Liver (tissue), 3 donors: ENCODE results near the gene BFSP2.

Experiments
- ATF3 ChIP-seq: IDR thresholded peaks from 2 replicates; pipeline ENCODE4 v1.6.1; 2016; ENCODE audit warnings: antibody characterized with exemption
- HNF4A ChIP-seq, 2 donors: conservative IDR thresholded peaks; 2 replicates each; pipeline ENCODE4 v1.6.1; 2016; ENCODE audit warnings: antibody characterized with exemption in 2 of 2, mild to moderate bottlenecking in 2 of 2
- JUND ChIP-seq, 2 donors: IDR thresholded peaks; 2 replicates each; pipeline ENCODE4 v1.6.1; 2016; ENCODE audit warnings: antibody characterized with exemption in 2 of 2
- MAX ChIP-seq: IDR thresholded peaks from 2 replicates; pipeline ENCODE4 v1.6.1; 2016; ENCODE audit warnings: antibody characterized with exemption
- NR2F2 ChIP-seq: IDR thresholded peaks from 2 replicates; pipeline ENCODE4 v1.6.1; 2016; ENCODE audit warnings: antibody characterized with exemption
- RAD21 ChIP-seq, 2 donors: IDR thresholded peaks; 2 replicates each; pipeline ENCODE4 v1.6.1; 2016; ENCODE audit warnings: antibody characterized with exemption in 2 of 2, mild to moderate bottlenecking in 2 of 2
- RXRA ChIP-seq, 2 donors: IDR thresholded peaks; 2 replicates each; pipeline ENCODE4 v1.6.1; 2017 to 2018; ENCODE audit warnings: antibody characterized with exemption in 2 of 2, mild to moderate bottlenecking in 1 of 2
- SP1 ChIP-seq: IDR thresholded peaks from 2 replicates; pipeline ENCODE4 v1.6.1; 2018; ENCODE audit warnings: antibody characterized with exemption, mild to moderate bottlenecking
- TAF1 ChIP-seq: conservative IDR thresholded peaks from 2 replicates; pipeline ENCODE4 v1.6.1; 2016; ENCODE audit warnings: antibody characterized with exemption, mild to moderate bottlenecking
- YY1 ChIP-seq: IDR thresholded peaks from 2 replicates; pipeline ENCODE4 v1.6.1; 2016; ENCODE audit warnings: antibody characterized with exemption, mild to moderate bottlenecking
- TF ChIP-seq, protein P1 (sequence below): fragments of 150-350 bp; IDR thresholded peaks from 2 replicates; pipeline ENCODE4 v1.5.1; 2017; ENCODE audit warnings: improper control_type of control experiment, low read depth, low read length; ENCODE audit not compliant: missing input control
- donor health status: healthy.
- donor health status: healthy.

GRCh38 chr3:133479401-133479800, 79.5 kb downstream of the BFSP2 start:
- TF ChIP-seq, protein P1, sequence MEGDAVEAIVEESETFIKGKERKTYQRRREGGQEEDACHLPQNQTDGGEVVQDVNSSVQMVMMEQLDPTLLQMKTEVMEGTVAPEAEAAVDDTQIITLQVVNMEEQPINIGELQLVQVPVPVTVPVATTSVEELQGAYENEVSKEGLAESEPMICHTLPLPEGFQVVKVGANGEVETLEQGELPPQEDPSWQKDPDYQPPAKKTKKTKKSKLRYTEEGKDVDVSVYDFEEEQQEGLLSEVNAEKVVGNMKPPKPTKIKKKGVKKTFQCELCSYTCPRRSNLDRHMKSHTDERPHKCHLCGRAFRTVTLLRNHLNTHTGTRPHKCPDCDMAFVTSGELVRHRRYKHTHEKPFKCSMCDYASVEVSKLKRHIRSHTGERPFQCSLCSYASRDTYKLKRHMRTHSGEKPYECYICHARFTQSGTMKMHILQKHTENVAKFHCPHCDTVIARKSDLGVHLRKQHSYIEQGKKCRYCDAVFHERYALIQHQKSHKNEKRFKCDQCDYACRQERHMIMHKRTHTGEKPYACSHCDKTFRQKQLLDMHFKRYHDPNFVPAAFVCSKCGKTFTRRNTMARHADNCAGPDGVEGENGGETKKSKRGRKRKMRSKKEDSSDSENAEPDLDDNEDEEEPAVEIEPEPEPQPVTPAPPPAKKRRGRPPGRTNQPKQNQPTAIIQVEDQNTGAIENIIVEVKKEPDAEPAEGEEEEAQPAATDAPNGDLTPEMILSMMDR, result no peak
- no peak for TF ChIP-seq ATF3
- TF ChIP-seq MAX, result no peak
- no peak for TF ChIP-seq JUND (IDR thresholded peaks at IDR 0.05)
- no peak for TF ChIP-seq RAD21 (IDR thresholded peaks at IDR 0.05)
- no peak for TF ChIP-seq RXRA (IDR thresholded peaks at IDR 0.05)
- no peak for TF ChIP-seq YY1
- no peak for TF ChIP-seq NR2F2
- no peak for TF ChIP-seq TAF1
- no peak for TF ChIP-seq HNF4A (conservative IDR thresholded peaks at IDR 0.05)
- no peak for TF ChIP-seq SP1
